Osteocyte (in vitro differentiated cells): ENCODE results near the gene ZNF844. TPM values are rescaled to one million over a fixed set of nuclear protein-coding genes. Genes with fewer than 3 reads are reported as not detected.
"Not testable (repeated sequence)": the region's sequence is repeated elsewhere in the genome, so short reads cannot be mapped to it uniquely, and the experiment has no call there.

ENCODE experiments used
- DNase-seq: peaks from one replicate; pipeline ENCODE4 v3.0.0; 2021; ENCODE audit warnings: mixed read lengths; ENCODE audit not compliant: unreplicated experiment; ENCODE audit errors: extremely low spot score
- H3K27ac Mint-ChIP-seq: one replicate; pipeline ENCODE4 v1.8.0; 2021; ENCODE audit warnings: mild to moderate bottlenecking, mixed read lengths; ENCODE audit not compliant: unreplicated experiment
- H3K27me3 Mint-ChIP-seq: one replicate; pipeline ENCODE4 v1.8.0; 2021; ENCODE audit warnings: mixed read lengths; ENCODE audit not compliant: unreplicated experiment
- H3K36me3 Mint-ChIP-seq: one replicate; pipeline ENCODE4 v1.8.0; 2021; ENCODE audit warnings: mixed read lengths; ENCODE audit not compliant: unreplicated experiment
- H3K4me1 Mint-ChIP-seq: one replicate; pipeline ENCODE4 v1.8.0; 2021; ENCODE audit warnings: mixed read lengths; ENCODE audit not compliant: unreplicated experiment
- H3K4me3 Mint-ChIP-seq: one replicate; pipeline ENCODE4 v1.8.0; 2021; ENCODE audit warnings: mild to moderate bottlenecking, moderate library complexity, mixed read lengths; ENCODE audit not compliant: unreplicated experiment
- H3K9me3 Mint-ChIP-seq: one replicate; pipeline ENCODE4 v1.8.0; 2021; ENCODE audit warnings: mixed read lengths; ENCODE audit not compliant: unreplicated experiment
- CTCF ChIP-seq: fragments of 200-600 bp; sonication (generic); IDR thresholded peaks from 2 replicates; pipeline ENCODE4 v1.5.0; 2021; ENCODE audit warnings: antibody characterized with exemption, mild to moderate bottlenecking, moderate library complexity
- total RNA-seq: library from RNA; stranded (reverse); gene quantifications from 2 replicates; pipeline ENCODE4 v1.2.1, GENCODE V29; 2021

Gene ZNF844
- total RNA-seq, 1 donor from 2014 or later, result 12.7 TPM

GRCh38 chr19:12092956-12093355 lies 28.4 kb downstream of the ZNF844 start:
- Mint-ChIP-seq H3K4me3 (peak overlapping the region; percentile 86), H3K27ac (peak overlapping the region; percentile 96), H3K27me3 (no peaks in the 10 kb centered on the region), H3K36me3 (peaks cover 14% of the 10 kb centered on the region), H3K4me1 (peaks cover 15% of the 10 kb centered on the region), H3K9me3 (peaks cover 12% of the 10 kb centered on the region)
- DNase-seq, result no peak
- no peak for TF ChIP-seq CTCF

GRCh38 chr19:12093777-12094176 lies 29.2 kb downstream of the ZNF844 start:
- peaks cover 17% of the 10 kb centered on the region for H3K9me3 Mint-ChIP-seq
- H3K4me3 Mint-ChIP-seq, result peak overlapping the region; percentile 86
- no peak overlapping the region for H3K27ac Mint-ChIP-seq
- DNase-seq, result no peak
- peaks cover 22% of the 10 kb centered on the region for H3K36me3 Mint-ChIP-seq
- TF ChIP-seq CTCF, result no peak
- H3K27me3 Mint-ChIP-seq, result no peaks in the 10 kb centered on the region
- peaks cover 15% of the 10 kb centered on the region for H3K4me1 Mint-ChIP-seq

GRCh38 chr19:12095111-12095790 lies 30.7 kb downstream of the ZNF844 start:
- peaks cover 29% of the 10 kb centered on the region for H3K9me3 Mint-ChIP-seq
- TF ChIP-seq CTCF, result no peak
- DNase-seq, result no peak
- H3K27ac Mint-ChIP-seq, result no peak overlapping the region
- peaks cover 15% of the 10 kb centered on the region for H3K4me1 Mint-ChIP-seq
- H3K4me3 Mint-ChIP-seq, result no peak overlapping the region
- H3K36me3 Mint-ChIP-seq, result peaks cover 32% of the 10 kb centered on the region
- H3K27me3 Mint-ChIP-seq, result no peaks in the 10 kb centered on the region

- H3K9me3 Mint-ChIP-seq, result peaks cover 46% of the 10 kb centered on the region
- H3K4me1 Mint-ChIP-seq, result peaks cover 9% of the 10 kb centered on the region
- no peak for DNase-seq
- no peak overlapping the region for H3K27ac Mint-ChIP-seq
- H3K27me3 Mint-ChIP-seq, result no peaks in the 10 kb centered on the region
- peaks cover 39% of the 10 kb centered on the region for H3K36me3 Mint-ChIP-seq
- no peak for TF ChIP-seq CTCF
- H3K4me3 Mint-ChIP-seq, result no peak overlapping the region
Observed at GRCh38 chr19:12098040-12098439, 33.5 kb downstream of the ZNF844 start.

- H3K4me3 Mint-ChIP-seq, DNase-seq, H3K27ac Mint-ChIP-seq, H3K4me1 Mint-ChIP-seq, H3K27me3 Mint-ChIP-seq: not testable (repeated sequence)
- H3K36me3 Mint-ChIP-seq, result peaks cover 31% of the 10 kb centered on the region
- H3K9me3 Mint-ChIP-seq, result peaks cover 42% of the 10 kb centered on the region
Observed at GRCh38 chr19:12103909-12104308, 39.4 kb downstream of the ZNF844 start.
